ENCODE data around the gene PPP2R1B. TPM values are rescaled to one million over a fixed set of nuclear protein-coding genes. Genes with fewer than 3 reads are reported as not detected.

The PPP2R1B gene
- total RNA-seq, 1 donor from 2014 or later: 57.7 TPM

DNA sequence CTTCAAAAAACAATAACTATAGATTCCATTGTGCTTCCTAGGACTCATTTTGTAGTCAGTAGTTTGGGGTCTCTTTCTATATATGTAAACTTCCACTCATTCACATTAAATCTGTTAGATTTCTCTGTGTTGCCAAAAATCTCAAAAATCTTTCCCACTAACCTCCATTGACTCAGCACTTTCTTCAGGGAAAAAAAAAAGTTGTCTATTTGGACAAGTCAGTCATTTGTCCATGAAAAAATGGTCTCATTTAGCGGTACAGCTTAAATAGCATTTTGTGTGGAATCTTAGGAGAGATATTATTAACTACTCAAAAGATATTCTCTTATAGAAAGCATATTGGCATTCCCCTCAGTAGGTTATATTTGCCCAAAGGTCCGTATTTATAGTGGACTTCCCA is 81.9 kb downstream of the PPP2R1B start:
- intact Hi-C loops (cut with micrococcal nuclease): no loop called here
- Mint-ChIP-seq H3K27ac (no peak overlapping the region), H3K27me3 (ENCODE audit: low read depth) (no peaks in the 10 kb centered on the region), H3K36me3 (ENCODE audit: low read depth) (peaks cover 13% of the 10 kb centered on the region), H3K9me3 (no peaks in the 10 kb centered on the region), H3K4me3 (ENCODE audit: low read depth) (no peak overlapping the region), H3K4me1 (ENCODE audit: low read depth) (no peaks in the 10 kb centered on the region)
- DNase-seq (ENCODE audit: low spot score): no peak

- Mint-ChIP-seq H3K9me3 (no peaks in the 10 kb centered on the region), H3K4me1 (ENCODE audit: low read depth) (no peaks in the 10 kb centered on the region), H3K4me3 (ENCODE audit: low read depth) (no peak overlapping the region), H3K36me3 (ENCODE audit: low read depth) (peaks cover 8% of the 10 kb centered on the region), H3K27ac (no peak overlapping the region), H3K27me3 (ENCODE audit: low read depth) (no peaks in the 10 kb centered on the region)
- DNase-seq (ENCODE audit: low spot score): no peak
- intact Hi-C loops (cut with micrococcal nuclease): no loop called here
These were observed 82.4 kb downstream of the PPP2R1B start for GRCh38 chr11:111683806-111684205.

DNA sequence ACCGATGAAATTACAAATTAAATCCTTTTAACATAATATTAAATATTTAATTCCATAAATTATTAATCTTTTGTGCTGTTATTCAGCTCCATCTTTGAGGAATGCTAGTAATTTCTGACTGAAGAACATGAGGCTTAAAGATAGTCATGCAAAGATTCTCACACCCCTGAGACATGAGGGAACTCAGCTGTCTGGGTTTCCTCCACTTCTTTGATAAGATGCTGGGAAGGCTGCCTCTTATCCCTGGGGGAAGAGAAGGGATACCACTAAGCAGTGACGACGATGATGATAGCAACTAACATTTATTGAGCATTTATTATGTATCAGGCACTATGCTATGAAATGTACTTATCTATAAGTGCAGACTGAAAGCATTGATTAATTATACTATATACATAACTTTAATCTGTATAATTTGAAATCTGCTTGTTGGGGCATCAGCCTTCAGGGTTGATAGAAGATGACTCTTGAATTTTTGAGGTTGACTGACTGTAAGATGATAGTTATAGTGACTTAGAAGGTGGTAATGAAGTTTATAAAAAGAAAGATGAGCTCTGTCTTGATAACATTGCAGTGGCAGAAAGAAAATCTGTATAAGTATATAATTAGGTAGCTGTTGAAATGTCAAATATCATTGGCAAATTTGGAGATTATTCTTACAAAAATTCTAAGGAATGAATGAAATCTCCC is 85.6 kb downstream of the PPP2R1B start:
- Mint-ChIP-seq H3K27ac (no peak overlapping the region), H3K4me3 (ENCODE audit: low read depth) (no peak overlapping the region), H3K9me3 (no peaks in the 10 kb centered on the region), H3K27me3 (ENCODE audit: low read depth) (no peaks in the 10 kb centered on the region), H3K4me1 (ENCODE audit: low read depth) (no peaks in the 10 kb centered on the region), H3K36me3 (ENCODE audit: low read depth) (no peaks in the 10 kb centered on the region)
- no peak for DNase-seq (ENCODE audit: low spot score)
- intact Hi-C loops (cut with micrococcal nuclease): no loop called here

Other genes starting within 250 kb of the PPP2R1B start
- gene LAYN, start 225.7 kb downstream of the PPP2R1B start, total RNA-seq: 15.8 and 16.5 TPM in 2 replicates
- gene SIK2, start 163.9 kb downstream of the PPP2R1B start, total RNA-seq: 9.9 TPM in 2 replicates
- 33.4 and 39.5 TPM in 2 replicates for gene ALG9, start 105.2 kb upstream of the PPP2R1B start, total RNA-seq
- 7.4 and 8.2 TPM in 2 replicates for gene FDXACB1, start 112.8 kb upstream of the PPP2R1B start, total RNA-seq
- 19.4 and 22.2 TPM in 2 replicates for gene CFAP68, start 113.2 kb upstream of the PPP2R1B start, total RNA-seq
- not detected in 2 replicates for gene CRYAB, start 145.4 kb upstream of the PPP2R1B start, total RNA-seq
- gene HSPB2, start 146.3 kb upstream of the PPP2R1B start, total RNA-seq: not detected in 2 replicates
- not detected in 2 replicates for gene C11orf52, start 152.5 kb upstream of the PPP2R1B start, total RNA-seq
- gene DIXDC1, start 171.0 kb upstream of the PPP2R1B start, total RNA-seq: 30.0 and 30.7 TPM in 2 replicates